ENCODE results near the gene TM6SF1. TPM values are rescaled to one million over a fixed set of nuclear protein-coding genes. Genes with fewer than 3 reads are reported as not detected.

The TM6SF1 gene
- total and polyA plus RNA-seq, 9 of the 15 experiments (the other 6 are each of a cell fraction or from before 2014, with no cell fraction given) = 1.0 to 5.6 (median 3.5) TPM

- Histone ChIP-seq H3K27ac (ENCODE audit: extremely low read depth, low read depth, low read length) (no peak overlapping the region), H3K9me1 (ENCODE audit: control insufficient read depth, insufficient read depth, low read length) (no peaks in the 10 kb centered on the region), H3K9ac (ENCODE audit: insufficient read depth in 1 of 2, low read depth in 2 of 2, low read length in 2 of 2) (no peak overlapping the region), H4K20me1 (replicated peaks; ENCODE audit: control insufficient read depth, insufficient read depth, low read length) (no peaks in the 10 kb centered on the region), H3K9me3 (replicated peaks; ENCODE audit: control insufficient read depth, insufficient read depth, low read depth, low read length) (no peaks in the 10 kb centered on the region), H3K4me2 (ENCODE audit: insufficient read depth, low read length) (no peak overlapping the region), H3K27me3 (ENCODE audit: control insufficient read depth in 2 of 2, insufficient read depth in 2 of 2, low read length in 2 of 2) (no peaks in the 10 kb centered on the region), H3K4me1 (replicated peaks in 1 of 2; ENCODE audit: control insufficient read depth in 2 of 2, insufficient read depth in 2 of 2, low read length in 2 of 2) (no peaks in the 10 kb centered on the region), H2AFZ (ENCODE audit: low read depth, low read length) (no peak overlapping the region), H3K36me3 (ENCODE audit: control insufficient read depth, insufficient read depth, low read length) (no peaks in the 10 kb centered on the region), H3K79me2 (ENCODE audit: control insufficient read depth, insufficient read depth, low read length) (no peaks in the 10 kb centered on the region), H3K4me3 (no peak overlapping the region)
- FAIRE-seq (no peak), ATAC-seq (no peak), DNase-seq (ENCODE audit: extremely low read depth in 1 of 4, low spot score in 3 of 4) (no peak)
- 40% methylated on average over 3 of the region's 3 CpGs for WGBS (ENCODE audit: insufficient coverage, low coverage, missing lambda C conversion rate)
- ChIA-PET POLR2A (interaction anchor here (1.1 to 2.9 kb wide), 7 partner anchors 9 to 33 kb away, joined by 3 to 7 read pairs (median 4); no protein-coding TSS in a partner anchor), CTCF (ENCODE audit: low intra/inter-chr PET ratio) (no interaction called here)
- BruUV-seq (replicated peaks) = TSS peak; percentile 28
- TF ChIP-seq ZNF764 (CRISPR knock-in tag; IDR thresholded peaks at IDR 0.05; ENCODE audit: low read depth) = no peak
- peak; percentile 99 for TF ChIP-seq NFIX (CRISPR knock-in tag; IDR thresholded peaks at IDR 0.05; ENCODE audit: low read depth)
- peak; percentile 99 for TF ChIP-seq NFIC (IDR thresholded peaks at IDR 0.05)
- TF ChIP-seq TARDBP (IDR thresholded peaks at IDR 0.05) = no peak
- 0 out of 2 replicates have a peak, but pooled peaks have one; percentile 22 for TF ChIP-seq POLR2H (tag; IDR thresholded peaks at IDR 0.05; ENCODE audit: low read depth)
- TF ChIP-seq RAD21 (CRISPR knock-in tag; conservative IDR thresholded peaks at IDR 0.05 in 1 of 2, IDR thresholded peaks at IDR 0.05 in 1 of 2) = peak in 1 of 2 experiments; percentile 30; a peak in 2 of 4 replicates
- peak; percentile 87 for TF ChIP-seq SMAD1 (IDR thresholded peaks at IDR 0.05; ENCODE audit: low read depth, low read length, partially characterized antibody)
- TF ChIP-seq EP300 (IDR thresholded peaks at IDR 0.05; ENCODE audit: low read length) = no peak
- in situ Hi-C loops (cut with MboI) = no loop called here
- intact Hi-C loops (cut with micrococcal nuclease) = no loop called here
Observed at GRCh38 chr15:83127547-83128150, 20.2 kb downstream of the TM6SF1 start.

All from K562 (cell line).